NCI-H1436 (cell line): Measurements from ENCODE around the gene CRAMP1.
"Not testable (repeated sequence)": the region's sequence is repeated elsewhere in the genome, so short reads cannot be mapped to it uniquely, and the experiment has no call there.

Experiments
- DNase-seq: peaks from one replicate; lab custom pipeline; 2025; lab: John Stamatoyannopoulos, UW

The CRAMP1 gene

GRCh38 chr16:1710811-1711507 lies 98.8 kb downstream of the CRAMP1 start:
- no peak for DNase-seq

- DNase-seq = no peak
Observed at GRCh38 chr16:1712791-1713261, 100.7 kb downstream of the CRAMP1 start.

- no peak for DNase-seq
Observed at GRCh38 chr16:1713331-1713730, 101.2 kb downstream of the CRAMP1 start.

GRCh38 chr16:1713933-1714332 lies 101.8 kb downstream of the CRAMP1 start:
- DNase-seq = no peak

- no peak for DNase-seq
Observed at GRCh38 chr16:1715220-1715619, 103.1 kb downstream of the CRAMP1 start.

- not testable (repeated sequence) for DNase-seq
Observed at GRCh38 chr16:1718236-1718635, 106.1 kb downstream of the CRAMP1 start.

- not testable (repeated sequence) for DNase-seq
Observed at GRCh38 chr16:1719559-1720229, 107.5 kb downstream of the CRAMP1 start.

- DNase-seq = no peak
Observed at GRCh38 chr16:1721372-1721771, 109.2 kb downstream of the CRAMP1 start.

- no peak for DNase-seq
Observed at GRCh38 chr16:1723450-1724147, 111.4 kb downstream of the CRAMP1 start.

- DNase-seq = no peak
Observed at GRCh38 chr16:1724491-1724890, 112.3 kb downstream of the CRAMP1 start.

GRCh38 chr16:1726661-1727502 lies 114.7 kb downstream of the CRAMP1 start:
- no peak for DNase-seq
